Measurements from ENCODE around the gene SLC6A18.
"Not testable (repeated sequence)": the region's sequence is repeated elsewhere in the genome, so short reads cannot be mapped to it uniquely, and the experiment has no call there.

SLC6A18 gene

DNA sequence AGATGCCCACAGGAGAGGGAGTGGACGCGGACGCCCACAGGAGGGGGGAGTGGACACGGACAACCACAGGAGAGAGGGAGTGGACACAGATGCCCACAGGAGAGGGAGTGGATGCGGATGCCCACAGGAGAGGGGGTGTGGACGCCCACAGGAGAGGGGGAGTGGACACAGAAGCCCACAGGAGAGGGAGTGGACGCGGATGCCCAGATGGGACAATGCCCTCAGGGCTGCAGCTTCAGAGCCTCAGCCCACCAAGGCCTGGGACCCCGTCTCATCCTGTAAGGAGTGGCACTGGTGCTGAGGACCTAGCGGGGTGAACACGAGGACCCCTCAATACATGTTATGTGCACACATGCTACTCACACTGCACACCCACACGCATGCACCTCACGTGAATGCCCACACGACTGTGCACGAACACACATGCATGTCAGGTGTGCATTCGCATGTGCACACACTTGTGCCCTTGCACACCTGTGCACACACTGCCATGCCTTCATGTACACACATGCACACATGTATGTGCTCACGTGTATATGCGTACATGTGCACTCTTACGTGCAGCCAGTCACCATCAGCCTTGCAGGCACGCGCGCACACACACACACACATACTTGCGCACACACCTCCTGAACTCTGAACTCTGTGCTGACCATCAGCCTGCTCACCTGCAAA is 34.8 kb downstream of the SLC6A18 start:
- DNase-seq: no peak

DNA sequence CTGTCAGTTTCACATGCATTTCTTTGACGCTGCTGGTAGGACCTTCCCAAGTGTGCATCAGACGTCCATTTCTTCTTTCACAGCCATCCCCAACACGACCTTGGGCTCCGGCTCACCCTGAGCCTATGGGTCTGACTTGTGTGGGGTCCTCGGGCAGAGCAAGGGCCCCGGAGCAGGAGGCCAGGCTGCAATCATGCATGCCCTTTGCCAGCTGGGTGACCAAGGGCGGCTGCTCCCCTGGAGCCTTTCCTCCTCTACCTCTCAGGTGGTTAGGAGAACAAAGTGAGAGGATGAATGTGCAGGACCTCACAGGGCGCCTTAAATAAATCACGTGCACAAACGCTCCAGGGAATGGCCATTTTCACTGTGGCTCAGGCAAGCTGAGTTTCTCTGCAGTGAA is 36.5 kb downstream of the SLC6A18 start:
- no peak for DNase-seq

DNA sequence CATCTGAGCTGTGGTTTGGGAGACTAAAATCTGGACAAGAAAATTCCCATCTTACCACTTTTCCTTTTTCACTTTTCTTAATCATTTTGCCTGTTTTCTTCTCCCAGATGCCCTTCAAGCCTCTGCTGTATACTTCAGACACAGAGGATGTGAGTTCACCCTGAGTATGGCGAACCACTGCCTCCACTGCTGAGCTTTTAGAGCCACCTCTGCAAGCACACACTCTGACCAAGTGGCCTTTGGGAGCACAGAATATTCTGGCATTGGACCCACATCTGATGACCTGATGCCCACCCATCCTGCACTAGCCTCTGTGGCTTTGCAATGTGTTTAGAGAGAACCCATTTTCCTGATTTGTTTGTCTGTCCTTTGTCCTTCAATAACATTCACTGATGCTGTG is 37.2 kb downstream of the SLC6A18 start:
- no peak for DNase-seq

DNA sequence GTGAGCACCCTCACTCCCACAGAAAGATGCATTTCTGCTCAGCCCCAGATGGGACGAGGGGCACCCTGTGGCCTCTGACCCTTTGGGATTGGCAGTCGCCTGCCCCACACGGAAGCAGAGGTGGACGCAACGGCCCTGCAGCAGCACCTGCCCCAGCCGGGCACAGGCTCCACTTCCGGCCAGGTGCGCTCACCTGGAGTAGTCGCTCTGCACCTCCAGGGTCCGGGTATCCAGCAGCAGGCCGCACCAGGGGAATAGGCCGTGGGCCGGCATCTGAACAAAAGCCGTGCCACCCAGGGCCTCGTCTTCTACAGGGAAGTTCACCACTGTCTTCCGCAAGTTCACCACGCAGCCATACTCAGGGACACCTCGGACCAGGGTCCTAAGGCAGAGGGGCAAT is 39.0 kb downstream of the SLC6A18 start:
- no peak for DNase-seq

DNA sequence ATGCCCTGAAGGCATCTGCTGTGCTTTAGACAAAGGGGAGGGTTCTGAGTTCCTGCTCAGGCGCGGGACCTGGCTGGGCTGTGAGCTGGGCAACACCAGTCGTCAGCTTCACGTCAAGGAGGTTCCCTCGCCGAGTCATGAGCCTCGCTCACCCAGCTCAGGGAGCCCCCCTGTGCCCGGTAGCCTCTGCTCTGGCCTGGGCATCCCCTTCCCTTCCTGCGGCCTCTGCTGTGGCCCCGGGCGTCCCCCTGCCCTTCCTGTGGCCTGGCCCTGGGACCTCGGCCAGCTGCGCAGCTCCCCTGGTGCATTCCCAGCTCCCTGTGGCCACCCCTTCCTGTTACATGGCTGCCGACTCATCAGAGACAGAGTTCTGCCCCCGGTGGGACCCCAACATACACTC is 39.8 kb downstream of the SLC6A18 start:
- no peak for DNase-seq

DNA sequence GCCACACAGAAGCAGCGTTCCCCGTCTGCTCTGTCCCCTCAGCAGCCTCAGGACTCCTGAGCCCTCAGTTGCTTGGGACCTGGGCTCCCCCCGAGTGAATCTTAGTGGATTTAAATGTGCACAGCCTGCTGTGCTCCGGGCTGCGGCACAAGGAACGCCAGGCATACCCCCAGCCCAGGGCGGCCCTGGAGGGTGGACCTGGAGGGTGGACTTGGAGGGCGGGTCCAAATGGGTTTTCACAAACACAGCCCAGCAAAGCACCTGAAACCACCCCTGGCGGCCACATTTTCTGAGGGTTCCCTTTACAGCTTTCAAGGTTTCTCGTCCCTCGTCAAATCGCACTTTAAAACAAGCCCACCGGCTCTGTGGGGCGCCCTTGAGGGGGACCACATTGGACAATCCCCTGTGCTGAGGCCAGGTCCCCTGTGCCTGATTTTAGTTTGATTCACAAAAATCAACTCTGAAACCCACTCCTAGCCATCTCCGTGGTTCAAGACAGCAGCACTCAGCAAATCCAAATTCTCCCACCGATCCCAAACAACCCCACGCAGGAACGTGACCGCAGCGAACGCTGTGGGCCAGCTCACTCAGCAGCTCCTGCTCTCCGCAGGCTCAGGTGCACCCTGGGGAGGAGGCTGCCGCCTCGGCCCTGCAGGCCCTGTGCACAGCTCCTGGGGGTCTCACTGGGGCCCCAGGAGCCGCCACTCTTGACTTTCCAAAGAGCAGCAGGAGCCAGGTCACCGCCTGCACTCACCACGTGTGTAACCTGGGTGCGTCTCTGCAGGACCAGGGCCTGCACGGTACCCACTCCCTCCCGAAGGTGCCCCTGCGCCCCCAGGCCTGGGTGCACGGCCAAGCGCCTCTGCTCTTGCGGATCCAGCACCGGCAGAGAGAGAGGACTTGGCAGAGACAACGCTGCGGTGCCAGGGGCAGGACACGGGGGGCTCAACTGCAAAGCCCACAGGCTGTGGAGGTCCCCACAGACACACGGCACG is 40.6 kb downstream of the SLC6A18 start:
- DNase-seq: no peak

DNA sequence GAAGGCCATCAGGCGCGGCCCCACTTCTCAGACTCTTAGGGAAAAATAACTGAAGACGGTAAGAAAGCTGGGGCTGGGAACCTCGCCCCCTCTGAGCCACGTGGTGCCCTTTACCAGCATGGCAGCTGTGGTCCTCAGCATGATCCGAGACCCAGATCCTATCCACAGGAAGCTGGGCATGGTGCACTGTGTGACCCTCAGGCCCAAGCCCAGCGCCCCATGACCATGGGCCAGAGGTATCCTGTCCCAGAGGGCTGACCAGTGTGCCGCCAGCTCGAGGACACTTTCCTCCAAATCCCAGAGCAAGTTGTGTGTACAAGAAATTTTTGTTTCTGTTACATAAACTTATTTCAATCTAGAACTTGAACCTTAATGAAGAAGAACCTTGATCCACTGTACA is 41.6 kb downstream of the SLC6A18 start:
- no peak for DNase-seq

DNA sequence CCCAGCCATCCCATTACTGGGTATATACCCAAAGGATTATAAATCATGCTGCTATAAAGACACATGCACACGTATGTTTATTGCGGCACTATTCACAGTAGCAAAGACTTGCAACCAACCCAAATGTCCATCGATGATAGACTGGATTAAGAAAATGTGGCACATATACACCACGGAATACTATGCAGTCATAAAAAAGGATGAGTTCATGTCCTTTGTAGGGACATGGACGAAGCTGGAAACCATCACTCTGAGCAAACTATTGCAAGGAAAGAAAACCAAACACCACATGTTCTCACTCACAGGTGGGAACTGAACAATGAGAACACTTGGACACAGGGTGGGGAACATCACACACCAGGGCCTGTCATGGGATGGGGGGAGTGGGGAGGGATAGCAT is 42.3 kb downstream of the SLC6A18 start:
- not testable (repeated sequence) for DNase-seq

DNA sequence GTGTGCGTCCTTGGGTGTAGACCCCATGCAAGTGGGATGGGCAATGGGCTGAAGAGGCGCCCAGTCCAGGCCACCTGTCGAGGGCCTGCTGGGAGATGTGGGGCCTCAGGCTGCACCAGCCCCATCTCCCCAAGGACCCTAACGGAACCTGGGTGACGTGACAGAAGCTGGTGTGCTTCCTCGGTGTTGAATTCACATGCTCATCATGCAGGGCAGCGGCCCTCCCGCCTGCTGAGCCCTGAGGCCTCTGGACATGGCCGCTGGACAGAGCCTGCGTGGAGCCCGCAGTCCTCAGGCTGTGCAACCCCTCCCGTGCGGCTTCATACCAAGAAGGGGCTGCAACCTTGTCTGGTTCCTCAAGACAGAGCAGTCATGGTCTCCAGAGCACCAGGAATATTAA is 42.9 kb downstream of the SLC6A18 start:
- no peak for DNase-seq

DNA sequence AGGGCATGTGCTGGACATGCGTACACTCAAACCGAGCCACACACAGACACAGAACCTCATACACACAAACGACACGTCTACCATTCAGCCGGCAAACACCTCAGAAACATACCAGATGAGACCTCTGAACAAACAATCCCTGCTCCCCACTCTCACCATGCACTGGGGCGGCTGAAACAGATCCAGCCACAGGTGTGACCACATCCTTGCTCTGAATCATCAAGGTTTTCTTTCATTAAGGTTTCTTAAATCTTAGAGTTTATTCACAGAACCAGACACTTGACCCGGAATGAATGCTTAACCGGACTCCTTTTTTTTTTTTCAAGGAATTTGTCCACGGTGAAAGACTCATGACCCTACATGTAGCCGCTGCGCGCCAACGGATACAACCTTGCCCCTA is 43.5 kb downstream of the SLC6A18 start:
- DNase-seq: peak; percentile 63

DNA sequence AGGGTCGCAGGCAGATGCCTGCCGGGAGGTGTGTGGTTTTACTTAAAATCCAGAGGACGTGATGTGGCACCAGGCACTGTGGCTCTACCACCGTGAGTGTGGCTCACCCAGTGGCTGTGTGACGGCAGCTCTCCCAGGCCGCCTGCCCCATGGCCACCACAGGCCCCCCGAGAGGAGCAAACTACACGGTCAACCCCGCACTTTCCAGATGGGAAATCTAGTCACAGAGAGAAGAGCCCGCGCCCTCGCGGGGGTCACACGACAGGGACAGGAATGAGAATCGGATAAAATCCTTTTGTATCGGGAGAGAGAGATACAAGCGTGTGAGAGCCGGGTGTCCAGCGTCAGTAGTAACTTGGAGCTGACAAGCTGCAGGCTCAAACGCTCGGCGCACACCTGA is 45.2 kb downstream of the SLC6A18 start:
- DNase-seq: no peak

DNA sequence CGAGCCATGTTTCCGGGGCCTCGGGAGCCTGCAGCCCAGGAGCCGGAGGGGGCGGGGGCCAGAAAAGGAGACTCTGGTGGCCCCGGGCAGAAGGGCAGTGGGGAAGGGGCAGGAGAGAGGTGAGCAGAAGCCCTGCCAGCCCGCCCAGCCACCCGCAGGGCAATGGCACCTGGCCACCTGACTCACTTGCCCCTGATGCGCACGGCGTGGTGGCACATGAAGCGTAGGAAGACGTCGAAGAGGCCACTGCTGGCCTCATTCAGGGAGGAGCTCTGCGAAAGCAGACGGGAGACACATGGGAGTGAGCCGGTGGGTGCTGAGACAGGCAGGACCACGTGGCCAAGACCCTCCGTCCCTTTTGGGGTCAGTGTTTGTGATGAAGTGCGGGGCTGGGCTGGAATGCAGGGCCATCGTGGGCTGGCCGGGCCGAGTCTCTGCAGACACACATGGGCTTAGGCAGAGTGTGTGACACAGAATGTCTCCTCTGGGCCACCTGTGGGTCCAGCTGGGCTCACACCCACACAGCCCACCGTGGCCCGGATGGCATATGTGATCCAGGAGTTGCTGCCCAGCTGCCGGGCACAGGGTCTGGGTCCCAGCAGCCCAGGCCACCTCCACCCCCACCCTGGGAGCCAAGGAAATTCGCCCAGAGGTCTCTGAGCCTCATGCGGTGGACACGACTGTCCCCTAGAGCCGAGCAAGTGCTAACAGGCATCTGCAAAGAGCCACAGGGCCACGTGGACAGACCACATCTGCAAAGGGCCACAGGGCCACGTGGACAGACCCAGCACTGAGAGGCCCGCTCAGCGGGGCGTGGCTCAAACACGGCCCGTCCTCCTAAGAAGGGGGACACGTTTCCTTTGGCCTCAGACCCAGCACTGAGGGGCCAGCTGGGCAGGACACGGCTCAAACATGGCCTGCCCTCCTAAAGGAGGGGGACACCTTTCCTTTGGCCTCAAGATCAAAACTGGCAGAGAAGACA is 46.0 kb downstream of the SLC6A18 start:
- DNase-seq: no peak

DNA sequence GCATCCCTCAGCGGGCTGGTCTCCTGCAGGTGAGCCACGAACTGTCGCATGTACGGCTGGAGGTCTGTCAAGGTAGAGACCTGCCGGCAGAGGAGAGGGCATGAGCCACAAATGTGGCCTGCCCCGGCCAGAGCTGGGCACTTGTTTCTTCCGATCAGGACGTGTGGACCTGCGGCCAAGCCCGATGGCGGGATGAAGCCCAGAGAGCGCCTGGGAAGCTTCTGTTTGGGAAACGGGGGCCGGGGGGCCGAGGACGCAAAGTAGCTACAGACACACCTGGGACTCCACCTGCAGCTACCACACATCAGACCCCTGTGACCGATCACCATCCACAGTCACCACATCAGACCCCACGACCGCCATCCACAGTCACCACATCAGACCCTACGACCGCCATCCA is 47.0 kb downstream of the SLC6A18 start:
- no peak for DNase-seq

DNA sequence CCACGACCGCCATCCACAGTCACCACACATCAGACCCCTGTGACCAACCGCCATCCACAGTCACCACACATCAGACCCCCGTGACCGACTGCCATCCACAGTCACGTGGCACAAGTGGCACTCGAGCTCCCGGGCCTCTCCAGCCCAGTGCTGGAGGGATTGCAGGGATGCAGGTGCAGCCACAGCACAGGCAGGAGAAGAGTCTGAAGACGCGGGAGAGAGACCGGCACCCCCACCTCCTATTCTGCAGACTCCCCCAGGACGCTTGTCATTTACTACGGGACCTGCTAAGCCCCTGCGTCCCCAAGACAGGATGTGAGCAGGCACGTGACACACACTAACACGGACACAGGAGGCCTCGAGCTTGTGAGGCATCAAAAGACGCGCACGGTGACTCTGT is 48.6 kb downstream of the SLC6A18 start:
- no peak for DNase-seq

DNA sequence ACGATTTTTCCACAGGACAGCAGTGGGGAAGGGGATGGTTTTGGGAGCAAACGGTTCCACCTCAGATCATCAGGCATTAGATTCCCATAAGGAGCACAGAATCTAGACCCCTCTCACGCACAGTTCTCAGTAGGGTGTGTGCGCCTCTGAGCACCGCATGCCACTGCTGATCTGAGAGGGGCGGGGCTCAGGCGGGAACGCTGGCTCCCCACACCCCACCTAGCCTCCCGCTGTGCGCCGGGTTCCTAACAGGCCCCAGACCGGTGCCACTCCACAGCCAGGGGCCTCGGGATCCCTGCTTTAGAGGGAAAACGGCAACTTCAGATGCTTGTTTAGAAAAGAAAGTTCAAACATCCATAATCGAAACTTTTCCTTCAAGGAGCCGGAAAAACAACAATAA is 49.3 kb downstream of the SLC6A18 start:
- DNase-seq: no peak

DNA sequence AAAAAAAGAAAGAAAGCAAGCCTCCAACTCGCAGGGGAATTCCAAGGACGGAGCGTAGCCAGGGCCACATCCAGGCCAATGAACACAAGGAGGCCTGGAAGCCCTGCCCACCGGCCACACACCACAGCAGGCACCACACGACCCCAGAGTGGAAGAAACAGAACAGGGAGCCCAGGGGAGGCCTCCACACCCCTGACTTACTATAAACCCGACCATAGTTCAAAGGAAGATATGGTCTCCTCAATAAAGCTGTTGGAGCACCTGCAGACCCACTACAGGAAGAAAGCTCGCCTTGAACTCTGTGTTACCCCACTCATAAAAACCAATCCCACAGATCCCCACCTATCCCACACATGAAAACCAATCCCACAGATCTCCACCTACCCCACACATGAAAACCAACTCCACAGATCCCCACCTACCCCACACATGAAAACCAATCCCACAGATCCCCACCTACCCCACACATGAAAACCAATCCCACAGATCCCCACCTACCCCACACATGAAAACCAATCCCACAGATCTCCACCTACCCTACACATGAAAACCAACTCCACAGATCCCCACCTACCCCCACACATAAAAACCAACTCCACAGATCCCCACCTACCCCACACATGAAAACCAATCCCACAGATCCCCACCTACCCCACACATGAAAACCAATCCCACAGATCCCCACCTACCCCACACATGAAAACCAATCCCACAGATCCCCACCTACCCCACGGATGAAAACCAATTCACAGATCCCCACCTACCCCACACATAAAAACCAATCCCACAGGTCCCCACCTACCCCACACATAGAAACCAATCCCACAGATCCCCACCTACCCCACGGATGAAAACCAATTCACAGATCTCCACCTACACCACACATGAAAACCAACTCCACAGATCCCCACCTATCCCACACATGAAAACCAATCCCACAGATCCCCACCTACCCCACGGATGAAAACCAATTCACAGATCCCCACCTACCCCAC is 50.5 kb downstream of the SLC6A18 start:
- DNase-seq: not testable (repeated sequence)

DNA sequence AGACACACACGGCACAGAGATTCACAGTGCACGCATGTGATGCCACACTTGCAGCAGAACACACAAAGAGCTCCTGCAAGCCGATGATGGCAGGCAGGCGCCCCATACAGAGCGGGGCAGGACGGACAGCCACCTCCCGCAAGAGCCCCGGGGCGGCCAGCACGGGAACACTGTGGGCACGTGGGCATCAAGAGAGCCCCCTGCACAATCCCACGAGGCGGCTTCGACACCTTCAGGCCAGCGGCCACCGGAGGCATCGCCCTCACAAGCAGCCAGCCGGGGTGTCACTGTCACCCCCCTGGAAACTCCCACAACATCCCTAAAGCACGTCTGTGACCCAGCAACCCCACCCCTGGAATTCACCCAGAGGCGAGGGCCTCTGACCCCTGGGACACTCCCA is 51.7 kb downstream of the SLC6A18 start:
- DNase-seq: no peak

DNA sequence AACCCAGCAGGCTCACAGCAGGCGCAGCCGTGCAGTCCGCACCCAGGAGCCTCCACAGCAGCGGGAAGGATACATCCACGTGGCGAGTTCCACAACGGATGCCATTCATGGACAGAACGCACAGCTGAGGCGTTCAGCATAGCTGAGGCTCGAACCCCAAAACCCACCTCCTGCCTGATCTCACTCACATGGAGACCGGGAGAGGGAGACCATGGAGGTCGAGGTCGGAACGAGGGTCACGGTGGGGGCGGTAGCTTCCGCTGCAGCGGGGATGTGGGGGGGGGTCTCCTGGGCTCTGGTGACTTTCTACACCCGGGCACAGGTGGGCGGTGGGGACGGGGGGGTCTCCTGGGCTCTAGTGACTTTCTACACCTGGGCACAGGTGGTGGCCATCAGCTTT is 52.1 kb downstream of the SLC6A18 start:
- DNase-seq: no peak

DNA sequence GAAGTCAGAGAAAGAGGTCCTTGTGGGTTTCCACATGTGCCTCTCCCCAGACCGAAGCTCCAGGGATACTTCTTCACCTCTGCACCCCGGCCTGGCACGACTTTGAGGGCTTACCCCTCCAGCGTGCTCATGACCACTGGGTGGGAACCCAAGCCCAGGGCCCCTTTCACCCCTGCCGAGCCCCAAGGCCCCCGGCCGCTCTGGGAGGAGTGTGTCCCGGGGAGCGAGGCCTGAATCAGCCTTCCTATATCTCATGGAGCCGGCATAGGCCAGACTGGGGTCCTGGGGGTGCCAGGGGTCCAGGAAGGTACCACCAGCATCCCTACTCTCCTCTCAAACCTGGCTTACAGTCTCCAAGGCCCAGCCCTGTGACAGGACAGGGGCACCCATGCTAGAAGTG is 52.6 kb downstream of the SLC6A18 start:
- no peak for DNase-seq

DNA sequence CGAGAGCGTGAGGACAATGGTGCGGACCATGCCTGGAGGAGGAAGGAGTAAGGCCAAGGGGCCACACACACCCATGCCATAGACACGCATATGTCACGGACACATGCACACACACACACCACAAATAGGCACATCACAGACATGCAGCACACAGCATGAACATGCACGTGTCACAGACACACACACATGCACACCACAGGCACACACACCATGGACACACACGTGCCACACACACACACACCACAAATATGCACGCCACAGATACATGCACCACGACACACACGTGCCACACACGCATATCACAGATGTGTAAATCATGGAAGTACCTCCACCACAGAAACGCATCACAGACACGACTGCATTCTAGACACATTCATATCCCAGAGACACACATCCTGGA is 53.0 kb downstream of the SLC6A18 start:
- no peak for DNase-seq

DNA sequence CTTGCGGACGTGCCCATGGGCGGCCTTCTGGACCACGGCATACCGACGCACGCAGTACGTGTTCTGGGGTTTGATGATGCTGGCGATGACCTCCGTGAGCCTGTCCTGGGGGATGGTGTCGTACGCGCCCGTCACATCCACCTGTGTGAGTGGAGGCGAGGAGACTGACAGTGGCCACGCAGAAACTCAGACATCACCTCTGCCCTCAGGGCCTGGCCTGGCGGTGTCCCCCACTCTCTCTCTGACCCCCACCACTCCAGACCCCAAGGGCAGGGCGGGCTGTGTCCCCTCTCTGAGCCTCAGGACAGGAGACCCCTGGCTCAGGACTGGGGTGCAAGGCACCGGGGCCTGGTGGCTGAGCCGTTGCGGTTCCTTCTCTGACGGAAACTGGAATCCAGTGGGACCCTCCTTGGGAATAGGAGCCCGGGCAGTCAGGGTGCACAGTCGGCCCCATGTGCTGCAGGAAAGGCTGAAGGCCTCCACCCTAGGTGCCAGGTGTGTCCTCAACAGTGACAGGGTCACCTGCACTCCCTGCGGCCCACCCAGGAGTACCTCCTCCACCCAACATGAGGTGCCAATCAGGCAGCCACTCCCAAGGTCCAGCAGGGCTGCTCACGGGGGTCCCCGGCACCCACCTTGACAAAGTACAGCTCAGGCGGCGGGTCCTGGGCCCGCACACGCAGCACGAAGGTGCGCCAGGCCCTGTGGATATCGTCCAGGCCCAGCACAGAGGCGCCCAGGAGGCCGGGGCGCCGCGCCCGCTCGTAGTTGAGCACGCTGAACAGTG is 53.7 kb downstream of the SLC6A18 start:
- DNase-seq: no peak
